Fibroblast of lung (primary cell): ENCODE data around the gene SMLR1.

Experiments
- EZH2 ChIP-seq: IDR thresholded peaks from 2 replicates; pipeline ENCODE4 v1.5.1; 2012; ENCODE audit warnings: low read length, control low read depth, mild to moderate bottlenecking; ENCODE audit errors: missing control alignments
- TF ChIP-seq, protein P1 (sequence below), 2 donors: IDR thresholded peaks in 1 of 2; conservative IDR thresholded peaks in 1 of 2; 1 replicate in 1 of 2; 2 replicates in 1 of 2; pipeline ENCODE4 v1.5.1; 2011 to 2012; ENCODE audit warnings: low read length in 2 of 2, control low read depth in 1 of 2, inconsistent platforms in 1 of 2, low read depth in 1 of 2, mild to moderate bottlenecking in 1 of 2

DNA sequence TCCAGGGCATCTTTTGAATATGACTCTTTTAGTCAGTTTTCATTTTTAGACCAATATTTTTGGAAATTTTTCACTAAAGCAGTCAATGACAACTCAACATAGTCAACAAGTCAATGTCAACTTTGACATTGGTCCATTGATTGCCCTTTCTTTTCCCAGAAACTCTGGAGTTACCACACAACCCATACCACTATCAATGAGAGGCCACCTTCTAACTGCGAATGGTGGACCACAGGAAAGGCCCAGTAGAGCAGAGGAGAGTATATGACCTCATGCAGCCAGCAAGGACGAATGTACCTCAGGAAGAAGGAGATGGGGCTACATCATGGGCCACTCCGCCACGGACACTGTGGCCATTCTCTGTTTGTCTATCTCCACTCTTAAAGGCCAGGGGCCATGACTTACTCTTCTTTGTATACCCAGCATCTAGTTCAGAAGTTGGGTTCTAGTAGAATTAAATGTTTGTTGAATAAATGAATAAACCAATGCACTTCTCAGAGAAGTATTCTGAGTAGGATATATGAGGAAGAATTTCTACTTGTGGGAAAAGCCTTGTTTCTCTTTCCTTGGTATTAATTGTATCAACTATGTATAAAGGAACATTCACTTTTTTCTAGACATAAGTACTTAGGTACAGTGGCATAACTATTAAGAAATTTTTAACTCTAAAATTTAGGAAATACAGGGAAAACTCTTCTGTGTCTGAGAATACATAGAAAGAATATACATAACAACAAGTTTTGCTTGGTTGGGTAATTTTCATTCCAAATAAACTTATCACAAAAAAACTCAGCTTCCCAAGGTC lies 562 bp upstream of the SMLR1 start:
- TF ChIP-seq, protein P1, sequence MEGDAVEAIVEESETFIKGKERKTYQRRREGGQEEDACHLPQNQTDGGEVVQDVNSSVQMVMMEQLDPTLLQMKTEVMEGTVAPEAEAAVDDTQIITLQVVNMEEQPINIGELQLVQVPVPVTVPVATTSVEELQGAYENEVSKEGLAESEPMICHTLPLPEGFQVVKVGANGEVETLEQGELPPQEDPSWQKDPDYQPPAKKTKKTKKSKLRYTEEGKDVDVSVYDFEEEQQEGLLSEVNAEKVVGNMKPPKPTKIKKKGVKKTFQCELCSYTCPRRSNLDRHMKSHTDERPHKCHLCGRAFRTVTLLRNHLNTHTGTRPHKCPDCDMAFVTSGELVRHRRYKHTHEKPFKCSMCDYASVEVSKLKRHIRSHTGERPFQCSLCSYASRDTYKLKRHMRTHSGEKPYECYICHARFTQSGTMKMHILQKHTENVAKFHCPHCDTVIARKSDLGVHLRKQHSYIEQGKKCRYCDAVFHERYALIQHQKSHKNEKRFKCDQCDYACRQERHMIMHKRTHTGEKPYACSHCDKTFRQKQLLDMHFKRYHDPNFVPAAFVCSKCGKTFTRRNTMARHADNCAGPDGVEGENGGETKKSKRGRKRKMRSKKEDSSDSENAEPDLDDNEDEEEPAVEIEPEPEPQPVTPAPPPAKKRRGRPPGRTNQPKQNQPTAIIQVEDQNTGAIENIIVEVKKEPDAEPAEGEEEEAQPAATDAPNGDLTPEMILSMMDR (conservative IDR thresholded peaks at IDR 0.05 in 1 of 2, IDR thresholded peaks at IDR 0.05 in 1 of 2; ENCODE audit: low read depth in 1 of 2, low read length in 2 of 2): no peak
- no peak for TF ChIP-seq EZH2
